A549 (cell line): ENCODE measurements around the gene ABHD8. TPM values are rescaled to one million over a fixed set of nuclear protein-coding genes. Genes with fewer than 3 reads are reported as not detected.

Experiments
- ATAC-seq, 2 experiments: fragments of 200-7000 bp in 1 of 2; fragments of >200 bp in 1 of 2; cut with Nextera tagmentation in 1 of 2; cut with Tn5 transposase in 1 of 2; 3 replicates each; pipeline versions ENCODE4 v1.8.0 to v1.9.1; 2018 to 2020; ENCODE audit warnings: mild to moderate bottlenecking in 1 of 2, moderate library complexity in 1 of 2
- CTCF ChIA-PET: fragments of 300-600 bp; sonication (Branson Sonifier 250); formaldehyde crosslinking; extraction: SDS; loops from one replicate; lab custom pipeline; 2021; ENCODE audit warnings: antibody characterized with exemption, inconsistent platforms; lab: Yijun Ruan, JAX
- POLR2A ChIA-PET: fragments of 350-600 bp; formaldehyde crosslinking; extraction: SDS; loops from one replicate; lab custom pipeline; 2021; ENCODE audit warnings: antibody characterized with exemption, inconsistent platforms; lab: Yijun Ruan, JAX
- DNase-seq, 2 experiments: peaks; one replicate each; pipeline versions ENCODE4 v3.0.0 to v3.0.0-alpha.2; 2011 to 2016; ENCODE audit warnings: low read depth in 1 of 2, low spot score in 1 of 2
- FAIRE-seq: peaks from 2 replicates; lab custom pipeline; 2011; peaks lifted over from hg19 to GRCh38; lab: Jason Lieb, UNC
- H3K27ac ChIP-seq, 2 experiments: fragments of >200 bp; sonication (Bioruptor Twin); formaldehyde crosslinking; 3 replicates each; pipeline ENCODE4 v1.5.1; 2016 to 2017
- H3K4me1 ChIP-seq: fragments of >200 bp; sonication (Bioruptor Twin); formaldehyde crosslinking; 3 replicates; pipeline ENCODE4 v1.6.1; 2016
- H3K4me2 ChIP-seq: fragments of >200 bp; sonication (Bioruptor Twin); formaldehyde crosslinking; 3 replicates; pipeline ENCODE4 v1.6.1; 2016
- H3K4me3 ChIP-seq: fragments of >200 bp; sonication (Bioruptor Twin); formaldehyde crosslinking; 3 replicates; pipeline ENCODE4 v1.5.1; 2016
- H3K9me3 ChIP-seq: fragments of >200 bp; sonication (Bioruptor Twin); formaldehyde crosslinking; 3 replicates; pipeline ENCODE4 v1.6.1; 2016
- CHD2 ChIP-seq: fragments of 150-350 bp; IDR thresholded peaks from 2 replicates; pipeline ENCODE4 v1.6.1; 2014; ENCODE audit warnings: low read length; ENCODE audit not compliant: partially characterized antibody
- HDAC2 ChIP-seq: fragments of 200-600 bp; sonication (generic); IDR thresholded peaks from 2 replicates; pipeline ENCODE4 v1.6.1; 2016
- KDM1A ChIP-seq: fragments of 200-600 bp; sonication (generic); IDR thresholded peaks from 2 replicates; pipeline ENCODE4 v1.6.1; 2016; ENCODE audit warnings: low read depth, mild to moderate bottlenecking
- MAZ ChIP-seq: fragments of 150-350 bp; IDR thresholded peaks from 2 replicates; pipeline ENCODE4 v1.6.1; 2014; ENCODE audit warnings: antibody characterized with exemption, low read depth, low read length, borderline replicate concordance
- MYC ChIP-seq: IDR thresholded peaks from 2 replicates; pipeline ENCODE4 v1.6.1; 2012; ENCODE audit warnings: mild to moderate bottlenecking, inconsistent platforms, low read length, improper control_type of control experiment, borderline replicate concordance
- NR3C1 ChIP-seq: fragments of >200 bp; sonication (Bioruptor Twin); formaldehyde crosslinking; IDR thresholded peaks from 3 replicates; pipeline ENCODE4 v1.6.1; 2017
- POLR2AphosphoS2 ChIP-seq: conservative IDR thresholded peaks from 2 replicates; pipeline ENCODE4 v1.6.1; 2012; ENCODE audit warnings: low read length, improper control_type of control experiment, inconsistent platforms
- RAD21 ChIP-seq, 2 experiments: fragments of >200 bp in 1 of 2; sonication (Bioruptor Twin) in 1 of 2; formaldehyde crosslinking in 1 of 2; IDR thresholded peaks in 1 of 2; conservative IDR thresholded peaks in 1 of 2; 2 replicates in 1 of 2; 3 replicates in 1 of 2; pipeline ENCODE4 v1.6.1; 2012 to 2018; ENCODE audit warnings: inconsistent platforms in 1 of 2
- RNF2 ChIP-seq: fragments of 200-600 bp; sonication (generic); IDR thresholded peaks from 2 replicates; pipeline ENCODE4 v1.6.1; 2016; ENCODE audit warnings: low read depth, mild to moderate bottlenecking, antibody characterized with exemption, moderate library complexity, borderline replicate concordance
- SMC3 ChIP-seq: fragments of >200 bp; sonication (Bioruptor Twin); formaldehyde crosslinking; IDR thresholded peaks from 3 replicates; pipeline ENCODE4 v1.6.1; 2018; ENCODE audit warnings: inconsistent platforms
- TP53 ChIP-seq: fragments of 250-450 bp; sonication (Bioruptor Pico); IDR thresholded peaks from 2 replicates; pipeline ENCODE4 v1.5.0; 2021; ENCODE audit warnings: mild to moderate bottlenecking, moderate library complexity
- WGBS: methylation state at CpG from one replicate; pipeline ENCODE4 v1.1.6; 2017; ENCODE audit errors: missing lambda C conversion rate; 5-methylcytosine and 5-hydroxymethylcytosine counted together
- polyA plus RNA-seq, 4 experiments: library from polyadenylated mRNA; depleted of rRNA in 3 of 4; stranded (reverse); fragments of >200 nt; fragmentation: RNase III in 1 of 4; extraction: RNeasy Plus Mini Kit Qiagen cat#74134 plus additional on column Dnase treatment in 1 of 4; gene quantifications; 2 replicates in 3 of 4; 3 replicates in 1 of 4; pipeline ENCODE4 v1.2.3, GENCODE V29; 2011 to 2017
- TF ChIP-seq, protein P1 (sequence below): fragments of >200 bp; sonication (Bioruptor Twin); formaldehyde crosslinking; IDR thresholded peaks from 3 replicates; pipeline ENCODE4 v1.5.1; 2016
- TF ChIP-seq, protein P2 (sequence below): IDR thresholded peaks from 2 replicates; pipeline ENCODE4 v1.6.1; 2012; ENCODE audit warnings: low read depth, borderline replicate concordance
- TF ChIP-seq, protein P3 (sequence below): fragments of >200 bp; sonication (Bioruptor Twin); formaldehyde crosslinking; IDR thresholded peaks from 2 replicates; pipeline ENCODE4 v1.6.1; 2016
- TF ChIP-seq, protein P4 (sequence below): IDR thresholded peaks from 2 replicates; pipeline ENCODE4 v1.6.1; 2012
- TF ChIP-seq, protein P5 (sequence below): fragments of >200 bp; sonication (Bioruptor Twin); formaldehyde crosslinking; IDR thresholded peaks from 3 replicates; pipeline ENCODE4 v1.6.1; 2016

ABHD8 gene
- polyA plus RNA-seq, 2 of the 4 experiments (the other 2 are of a cell fraction): 2.3 to 4.2 TPM

DNA sequence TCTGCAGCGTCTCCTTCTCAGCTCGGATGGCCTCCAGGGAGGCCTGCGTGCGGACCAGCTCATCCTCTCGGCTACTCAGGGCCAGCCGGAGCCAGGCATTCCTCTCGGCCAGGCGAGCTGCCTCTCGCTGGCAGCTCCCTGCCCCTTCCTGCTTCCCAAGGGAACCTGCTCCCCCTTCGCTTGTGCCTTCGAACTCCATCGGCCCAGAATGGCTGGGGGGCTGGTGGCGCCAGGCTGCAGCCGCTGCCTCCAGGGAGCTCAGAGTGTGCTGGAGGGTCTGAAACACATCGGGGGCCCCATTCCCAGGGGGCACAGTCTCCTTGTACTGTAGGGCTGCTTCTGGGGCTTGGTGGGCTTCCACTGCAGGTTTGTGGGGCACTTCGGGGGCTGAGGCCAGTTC is 40.7 kb downstream of the ABHD8 start:
- ChIA-PET CTCF (interaction anchor here (2.5 to 8.0 kb wide), 6 partner anchors 7 to 36 kb away, joined by 9 to 77 read pairs (median 31); partner anchors contain the start of genes ANKLE1 and OCEL1), POLR2A (interaction anchor here (0.6 kb wide), 2 partner anchors 11 to 196 kb away, joined by 3 to 5 read pairs; no protein-coding TSS in a partner anchor)
- H3K4me3 ChIP-seq: no peak overlapping the region
- no peak overlapping the region for H3K27ac ChIP-seq
- no peaks in the 10 kb centered on the region for H3K9me3 ChIP-seq
- no peak for DNase-seq
- 80% methylated on average over 10 of the region's 16 CpGs for WGBS
- H3K4me2 ChIP-seq: no peak overlapping the region
- no peaks in the 10 kb centered on the region for H3K4me1 ChIP-seq
- ATAC-seq: no peak
- TF ChIP-seq, protein P1, sequence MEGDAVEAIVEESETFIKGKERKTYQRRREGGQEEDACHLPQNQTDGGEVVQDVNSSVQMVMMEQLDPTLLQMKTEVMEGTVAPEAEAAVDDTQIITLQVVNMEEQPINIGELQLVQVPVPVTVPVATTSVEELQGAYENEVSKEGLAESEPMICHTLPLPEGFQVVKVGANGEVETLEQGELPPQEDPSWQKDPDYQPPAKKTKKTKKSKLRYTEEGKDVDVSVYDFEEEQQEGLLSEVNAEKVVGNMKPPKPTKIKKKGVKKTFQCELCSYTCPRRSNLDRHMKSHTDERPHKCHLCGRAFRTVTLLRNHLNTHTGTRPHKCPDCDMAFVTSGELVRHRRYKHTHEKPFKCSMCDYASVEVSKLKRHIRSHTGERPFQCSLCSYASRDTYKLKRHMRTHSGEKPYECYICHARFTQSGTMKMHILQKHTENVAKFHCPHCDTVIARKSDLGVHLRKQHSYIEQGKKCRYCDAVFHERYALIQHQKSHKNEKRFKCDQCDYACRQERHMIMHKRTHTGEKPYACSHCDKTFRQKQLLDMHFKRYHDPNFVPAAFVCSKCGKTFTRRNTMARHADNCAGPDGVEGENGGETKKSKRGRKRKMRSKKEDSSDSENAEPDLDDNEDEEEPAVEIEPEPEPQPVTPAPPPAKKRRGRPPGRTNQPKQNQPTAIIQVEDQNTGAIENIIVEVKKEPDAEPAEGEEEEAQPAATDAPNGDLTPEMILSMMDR: no peak
- TF ChIP-seq, protein P2, sequence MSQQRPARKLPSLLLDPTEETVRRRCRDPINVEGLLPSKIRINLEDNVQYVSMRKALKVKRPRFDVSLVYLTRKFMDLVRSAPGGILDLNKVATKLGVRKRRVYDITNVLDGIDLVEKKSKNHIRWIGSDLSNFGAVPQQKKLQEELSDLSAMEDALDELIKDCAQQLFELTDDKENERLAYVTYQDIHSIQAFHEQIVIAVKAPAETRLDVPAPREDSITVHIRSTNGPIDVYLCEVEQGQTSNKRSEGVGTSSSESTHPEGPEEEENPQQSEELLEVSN: no peak
- no peak for TF ChIP-seq RAD21 (conservative IDR thresholded peaks at IDR 0.05 in 1 of 2, IDR thresholded peaks at IDR 0.05 in 1 of 2)
- no peak for TF ChIP-seq NR3C1
- TF ChIP-seq, protein P3, sequence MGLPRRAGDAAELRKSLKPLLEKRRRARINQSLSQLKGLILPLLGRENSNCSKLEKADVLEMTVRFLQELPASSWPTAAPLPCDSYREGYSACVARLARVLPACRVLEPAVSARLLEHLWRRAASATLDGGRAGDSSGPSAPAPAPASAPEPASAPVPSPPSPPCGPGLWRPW: no peak
- TF ChIP-seq RNF2: no peak
- TF ChIP-seq TP53 (CRISPR knock-in tag): no peak
- no peak for FAIRE-seq

DNA sequence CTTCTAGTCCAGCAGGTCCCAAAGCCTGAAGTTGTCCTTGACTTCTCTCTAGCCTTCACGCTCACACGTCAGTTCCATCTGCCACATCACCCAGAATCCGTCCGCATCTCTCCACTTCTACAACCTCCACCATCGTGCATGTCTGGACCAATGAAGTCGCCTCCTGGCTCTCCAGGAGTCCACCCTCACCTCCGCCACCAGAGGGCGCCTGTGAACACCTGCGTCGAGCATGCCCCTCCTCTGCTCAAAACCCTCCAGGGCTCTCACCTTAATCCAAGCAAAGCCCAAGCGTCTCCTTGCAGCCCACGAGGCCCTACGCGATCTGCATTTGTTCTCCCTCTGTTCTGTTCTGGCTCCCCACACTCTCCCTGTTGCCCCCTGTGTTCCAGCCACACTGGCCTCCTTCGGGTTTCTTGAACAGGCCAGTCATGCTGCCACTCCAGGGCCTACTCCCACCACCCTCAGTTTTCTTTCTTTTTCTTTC is 42.3 kb downstream of the ABHD8 start:
- 7% methylated on average over 15 of the region's 15 CpGs for WGBS
- H3K4me2 ChIP-seq: peak overlapping the region; percentile 14; the same call in 1 of the 3 replicates
- CTCF ChIA-PET: interaction anchor here (0.6 to 8.0 kb wide), 27 partner anchors 11 to 603 kb away, joined by 3 to 77 read pairs (median 4); partner anchors contain the start of genes ANKLE1 and OCEL1
- peak overlapping the region; percentile 47 to 75; a peak in 3 of 6 replicates for H3K27ac ChIP-seq
- no peak for FAIRE-seq
- TF ChIP-seq, protein P1: peak; percentile 75
- no peak for TF ChIP-seq CHD2
- TF ChIP-seq RAD21 (conservative IDR thresholded peaks at IDR 0.05 in 1 of 2, IDR thresholded peaks at IDR 0.05 in 1 of 2): peak; percentile 55 to 63
- TF ChIP-seq HDAC2: no peak
- TF ChIP-seq, protein P4, sequence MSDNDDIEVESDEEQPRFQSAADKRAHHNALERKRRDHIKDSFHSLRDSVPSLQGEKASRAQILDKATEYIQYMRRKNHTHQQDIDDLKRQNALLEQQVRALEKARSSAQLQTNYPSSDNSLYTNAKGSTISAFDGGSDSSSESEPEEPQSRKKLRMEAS: peak; percentile 76
- peak; percentile 75 for TF ChIP-seq SMC3
- H3K4me1 ChIP-seq: no peaks in the 10 kb centered on the region
- no peak overlapping the region for H3K4me3 ChIP-seq
- peak; percentile 99 for ATAC-seq
- DNase-seq: peak; percentile 87 to 89
- POLR2A ChIA-PET: no interaction called here
- H3K9me3 ChIP-seq: no peaks in the 10 kb centered on the region

DNA sequence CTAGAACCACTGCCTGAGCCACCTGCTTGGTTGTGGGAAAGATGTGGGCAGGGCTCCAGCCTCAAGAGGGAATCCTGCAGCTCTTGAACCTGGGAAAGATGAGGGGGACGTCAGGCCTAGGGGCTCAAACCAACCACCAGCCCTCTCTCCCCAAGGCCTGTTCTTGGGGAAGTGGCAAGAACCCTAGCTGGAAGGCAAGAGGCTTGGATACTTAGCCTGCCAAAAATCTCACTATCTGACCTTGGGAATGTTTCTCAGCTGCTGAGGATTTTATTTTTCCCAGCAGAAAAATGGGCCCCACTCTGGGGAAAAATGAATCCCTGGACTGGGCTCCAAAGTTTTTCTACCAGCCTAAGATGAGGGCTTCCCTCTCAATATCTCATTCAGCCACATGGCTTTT is 43.3 kb downstream of the ABHD8 start:
- ATAC-seq (no peak), FAIRE-seq (no peak), DNase-seq (no peak)
- Histone ChIP-seq H3K9me3 (no peaks in the 10 kb centered on the region), H3K4me1 (no peaks in the 10 kb centered on the region; the same call in 2 of the 3 replicates), H3K4me3 (no peak overlapping the region), H3K4me2 (no peak overlapping the region), H3K27ac (no peak overlapping the region)
- no peak for TF ChIP-seq MYC
- no peak for TF ChIP-seq KDM1A
- TF ChIP-seq, protein P1: no peak
- no peak for TF ChIP-seq MAZ
- TF ChIP-seq, protein P5, sequence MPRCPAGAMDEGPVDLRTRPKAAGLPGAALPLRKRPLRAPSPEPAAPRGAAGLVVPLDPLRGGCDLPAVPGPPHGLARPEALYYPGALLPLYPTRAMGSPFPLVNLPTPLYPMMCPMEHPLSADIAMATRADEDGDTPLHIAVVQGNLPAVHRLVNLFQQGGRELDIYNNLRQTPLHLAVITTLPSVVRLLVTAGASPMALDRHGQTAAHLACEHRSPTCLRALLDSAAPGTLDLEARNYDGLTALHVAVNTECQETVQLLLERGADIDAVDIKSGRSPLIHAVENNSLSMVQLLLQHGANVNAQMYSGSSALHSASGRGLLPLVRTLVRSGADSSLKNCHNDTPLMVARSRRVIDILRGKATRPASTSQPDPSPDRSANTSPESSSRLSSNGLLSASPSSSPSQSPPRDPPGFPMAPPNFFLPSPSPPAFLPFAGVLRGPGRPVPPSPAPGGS: no peak
- no peak for TF ChIP-seq POLR2AphosphoS2
- 17% methylated on average over 1 of the region's 1 CpG for WGBS
- ChIA-PET CTCF (interaction anchor here (0.6 to 8.0 kb wide), 27 partner anchors 8 to 545 kb away, joined by 3 to 77 read pairs (median 4); partner anchors contain the start of genes ANKLE1, OCEL1 and USE1), POLR2A (no interaction called here)
